GM12874 (cell line): ENCODE data around the gene NFATC2.

Experiments used
- CTCF ChIP-seq: IDR thresholded peaks from 2 replicates; pipeline ENCODE4 v1.5.1; 2011; ENCODE audit warnings: low read depth, mild to moderate bottlenecking, control low read depth, low read length, moderate library complexity; ENCODE audit not compliant: insufficient read depth

The NFATC2 gene

GRCh38 chr20:51535075-51535386 is 7.5 kb downstream of the NFATC2 start:
- no peak for TF ChIP-seq CTCF

- TF ChIP-seq CTCF: no peak
These were observed 9.0 kb downstream of the NFATC2 start for GRCh38 chr20:51533291-51534172.

GRCh38 chr20:51532577-51533191 is 9.8 kb downstream of the NFATC2 start:
- no peak for TF ChIP-seq CTCF

GRCh38 chr20:51531712-51532456 is 10.6 kb downstream of the NFATC2 start:
- no peak for TF ChIP-seq CTCF

- TF ChIP-seq CTCF: no peak
These were observed 11.3 kb downstream of the NFATC2 start for GRCh38 chr20:51531141-51531710.

GRCh38 chr20:51529758-51530157 is 12.8 kb downstream of the NFATC2 start:
- TF ChIP-seq CTCF: no peak

- TF ChIP-seq CTCF: no peak
These were observed 13.3 kb downstream of the NFATC2 start for GRCh38 chr20:51529081-51529681.
